ENCODE data around the gene NTM.

DNA sequence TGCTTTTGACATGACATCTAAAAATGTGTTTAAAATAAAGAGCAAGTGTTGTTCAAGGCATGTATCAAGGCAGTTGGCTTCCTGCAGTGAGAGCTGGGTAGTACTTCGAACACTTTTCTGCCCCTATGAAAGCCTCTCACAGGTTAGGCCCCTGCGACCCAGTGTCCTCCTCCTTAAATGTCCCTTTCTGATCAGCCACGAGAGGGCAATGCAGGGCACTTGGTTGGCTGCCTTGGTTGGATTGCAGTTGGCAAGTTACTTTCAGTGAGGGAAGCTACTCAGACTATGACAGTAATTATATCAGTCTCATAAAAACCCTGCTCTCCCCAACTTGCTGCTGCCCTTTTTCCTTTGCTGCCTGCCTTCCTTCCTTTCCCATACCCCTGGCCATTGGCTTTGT lies 743.8 kb downstream of the NTM start:
- TF ChIP-seq POLR2AphosphoS5 (IDR thresholded peaks at IDR 0.05; ENCODE audit: low read depth, low read length) (no peak), SIN3A (IDR thresholded peaks at IDR 0.05; ENCODE audit: low read depth) (no peak), ZNF274 (IDR thresholded peaks at IDR 0.05; ENCODE audit: low read depth, low read length) (no peak)
- TF ChIP-seq, protein P1, sequence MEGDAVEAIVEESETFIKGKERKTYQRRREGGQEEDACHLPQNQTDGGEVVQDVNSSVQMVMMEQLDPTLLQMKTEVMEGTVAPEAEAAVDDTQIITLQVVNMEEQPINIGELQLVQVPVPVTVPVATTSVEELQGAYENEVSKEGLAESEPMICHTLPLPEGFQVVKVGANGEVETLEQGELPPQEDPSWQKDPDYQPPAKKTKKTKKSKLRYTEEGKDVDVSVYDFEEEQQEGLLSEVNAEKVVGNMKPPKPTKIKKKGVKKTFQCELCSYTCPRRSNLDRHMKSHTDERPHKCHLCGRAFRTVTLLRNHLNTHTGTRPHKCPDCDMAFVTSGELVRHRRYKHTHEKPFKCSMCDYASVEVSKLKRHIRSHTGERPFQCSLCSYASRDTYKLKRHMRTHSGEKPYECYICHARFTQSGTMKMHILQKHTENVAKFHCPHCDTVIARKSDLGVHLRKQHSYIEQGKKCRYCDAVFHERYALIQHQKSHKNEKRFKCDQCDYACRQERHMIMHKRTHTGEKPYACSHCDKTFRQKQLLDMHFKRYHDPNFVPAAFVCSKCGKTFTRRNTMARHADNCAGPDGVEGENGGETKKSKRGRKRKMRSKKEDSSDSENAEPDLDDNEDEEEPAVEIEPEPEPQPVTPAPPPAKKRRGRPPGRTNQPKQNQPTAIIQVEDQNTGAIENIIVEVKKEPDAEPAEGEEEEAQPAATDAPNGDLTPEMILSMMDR (IDR thresholded peaks at IDR 0.05 in 2 of 3, conservative IDR thresholded peaks at IDR 0.05 in 1 of 3; ENCODE audit: borderline replicate concordance in 1 of 3, insufficient read depth in 1 of 3, low read depth in 2 of 3, low read length in 2 of 3) = no peak

All from HCT116 (cell line).